Measurements from ENCODE around the gene GPR108.
"Not testable (repeated sequence)": the region's sequence is repeated elsewhere in the genome, so short reads cannot be mapped to it uniquely, and the experiment has no call there.

Gene GPR108

GRCh38 chr19:6737284-6737872 is at the start of gene GPR108:
Gene GPR108, minus strand, starts transcription at chr19:6737580. Its CDS starts 4 bp downstream, at chr19:6737576.
- peak; percentile 99 for DNase-seq

- no peak for DNase-seq
Measured at GRCh38 chr19:6779206-6779605, 41.8 kb upstream of the GPR108 start.

- no peak for DNase-seq
Measured at GRCh38 chr19:6778386-6778785, 41.0 kb upstream of the GPR108 start.

- DNase-seq, result no peak
Measured at GRCh38 chr19:6777434-6777833, 40.1 kb upstream of the GPR108 start.

- no peak for DNase-seq
Measured at GRCh38 chr19:6776999-6777398, 39.6 kb upstream of the GPR108 start.

GRCh38 chr19:6776045-6776444 is 38.7 kb upstream of the GPR108 start:
- DNase-seq, result not testable (repeated sequence)

- DNase-seq, result no peak
Measured at GRCh38 chr19:6774821-6775707, 37.7 kb upstream of the GPR108 start.

GRCh38 chr19:6773323-6773931 is 36.0 kb upstream of the GPR108 start:
- no peak for DNase-seq

- peak; percentile 46 for DNase-seq
Measured at GRCh38 chr19:6772866-6773322, 35.5 kb upstream of the GPR108 start.

- peak; percentile 74 for DNase-seq
Measured at GRCh38 chr19:6772028-6772865, 34.9 kb upstream of the GPR108 start, which contains the start of gene VAV1. Gene VAV1, plus strand, starts transcription at chr19:6772708. Its CDS starts 100 bp downstream, at chr19:6772808.

GRCh38 chr19:6771648-6772027 is 34.3 kb upstream of the GPR108 start:
- not testable (repeated sequence) for DNase-seq

- no peak for DNase-seq
Measured at GRCh38 chr19:6769006-6769619, 31.7 kb upstream of the GPR108 start.

- DNase-seq, result no peak
Measured at GRCh38 chr19:6768236-6768785, 30.9 kb upstream of the GPR108 start.

GRCh38 chr19:6767357-6768235 is 30.2 kb upstream of the GPR108 start, which contains the start of gene SH2D3A:
Gene SH2D3A, minus strand, starts transcription at chr19:6767435. Its CDS starts 3,687 bp downstream, at chr19:6763748.
- DNase-seq, result peak; percentile 91

GRCh38 chr19:6767081-6767356 is 29.6 kb upstream of the GPR108 start:
- DNase-seq, result no peak

GRCh38 chr19:6766357-6767080 is 29.1 kb upstream of the GPR108 start:
- no peak for DNase-seq

- DNase-seq, result no peak
Measured at GRCh38 chr19:6765738-6766356, 28.5 kb upstream of the GPR108 start.

- DNase-seq, result not testable (repeated sequence)
Measured at GRCh38 chr19:6762253-6762797, 24.9 kb upstream of the GPR108 start.

- no peak for DNase-seq
Measured at GRCh38 chr19:6761053-6761676, 23.8 kb upstream of the GPR108 start.

Data from activated CD4-positive, CD25-positive, alpha-beta regulatory T cell treated with anti-CD3 and anti-CD28 coated beads, Interleukin-2, amount 50 U/mL, for 72 hours (primary cell).